ENCODE results near the gene TMEM94. TPM values are rescaled to one million over a fixed set of nuclear protein-coding genes. Genes with fewer than 3 reads are reported as not detected.

The TMEM94 gene
- total and polyA plus RNA-seq, 2 of the 13 experiments (the other 11 are each of a cell fraction or from before 2014, with no cell fraction given) = 32.6 to 134 TPM

DNA sequence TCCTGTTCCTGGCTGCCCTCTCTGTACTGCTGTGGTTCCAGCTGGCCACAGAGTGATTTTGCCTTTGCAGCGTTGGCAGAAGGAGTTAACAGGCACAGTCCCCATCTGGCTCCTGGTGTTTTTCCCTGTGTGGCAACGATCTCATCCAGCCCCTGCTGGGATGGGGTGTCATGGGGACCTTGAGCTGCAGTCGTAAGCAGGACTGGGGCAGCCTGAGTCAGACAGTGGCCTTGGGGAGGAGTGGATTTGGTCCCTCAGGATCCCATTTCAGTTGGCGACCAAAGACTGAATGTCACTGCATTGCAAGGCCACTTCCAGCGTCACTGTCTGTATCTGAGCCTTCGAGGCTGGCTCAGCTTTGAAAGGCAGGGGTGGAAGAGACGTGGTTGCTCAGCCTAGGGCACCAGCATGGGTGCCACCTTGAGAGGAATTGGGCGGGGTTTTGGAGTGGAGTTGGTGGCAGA lies 11.9 kb downstream of the TMEM94 start (continued):
- TF ChIP-seq, protein P1, sequence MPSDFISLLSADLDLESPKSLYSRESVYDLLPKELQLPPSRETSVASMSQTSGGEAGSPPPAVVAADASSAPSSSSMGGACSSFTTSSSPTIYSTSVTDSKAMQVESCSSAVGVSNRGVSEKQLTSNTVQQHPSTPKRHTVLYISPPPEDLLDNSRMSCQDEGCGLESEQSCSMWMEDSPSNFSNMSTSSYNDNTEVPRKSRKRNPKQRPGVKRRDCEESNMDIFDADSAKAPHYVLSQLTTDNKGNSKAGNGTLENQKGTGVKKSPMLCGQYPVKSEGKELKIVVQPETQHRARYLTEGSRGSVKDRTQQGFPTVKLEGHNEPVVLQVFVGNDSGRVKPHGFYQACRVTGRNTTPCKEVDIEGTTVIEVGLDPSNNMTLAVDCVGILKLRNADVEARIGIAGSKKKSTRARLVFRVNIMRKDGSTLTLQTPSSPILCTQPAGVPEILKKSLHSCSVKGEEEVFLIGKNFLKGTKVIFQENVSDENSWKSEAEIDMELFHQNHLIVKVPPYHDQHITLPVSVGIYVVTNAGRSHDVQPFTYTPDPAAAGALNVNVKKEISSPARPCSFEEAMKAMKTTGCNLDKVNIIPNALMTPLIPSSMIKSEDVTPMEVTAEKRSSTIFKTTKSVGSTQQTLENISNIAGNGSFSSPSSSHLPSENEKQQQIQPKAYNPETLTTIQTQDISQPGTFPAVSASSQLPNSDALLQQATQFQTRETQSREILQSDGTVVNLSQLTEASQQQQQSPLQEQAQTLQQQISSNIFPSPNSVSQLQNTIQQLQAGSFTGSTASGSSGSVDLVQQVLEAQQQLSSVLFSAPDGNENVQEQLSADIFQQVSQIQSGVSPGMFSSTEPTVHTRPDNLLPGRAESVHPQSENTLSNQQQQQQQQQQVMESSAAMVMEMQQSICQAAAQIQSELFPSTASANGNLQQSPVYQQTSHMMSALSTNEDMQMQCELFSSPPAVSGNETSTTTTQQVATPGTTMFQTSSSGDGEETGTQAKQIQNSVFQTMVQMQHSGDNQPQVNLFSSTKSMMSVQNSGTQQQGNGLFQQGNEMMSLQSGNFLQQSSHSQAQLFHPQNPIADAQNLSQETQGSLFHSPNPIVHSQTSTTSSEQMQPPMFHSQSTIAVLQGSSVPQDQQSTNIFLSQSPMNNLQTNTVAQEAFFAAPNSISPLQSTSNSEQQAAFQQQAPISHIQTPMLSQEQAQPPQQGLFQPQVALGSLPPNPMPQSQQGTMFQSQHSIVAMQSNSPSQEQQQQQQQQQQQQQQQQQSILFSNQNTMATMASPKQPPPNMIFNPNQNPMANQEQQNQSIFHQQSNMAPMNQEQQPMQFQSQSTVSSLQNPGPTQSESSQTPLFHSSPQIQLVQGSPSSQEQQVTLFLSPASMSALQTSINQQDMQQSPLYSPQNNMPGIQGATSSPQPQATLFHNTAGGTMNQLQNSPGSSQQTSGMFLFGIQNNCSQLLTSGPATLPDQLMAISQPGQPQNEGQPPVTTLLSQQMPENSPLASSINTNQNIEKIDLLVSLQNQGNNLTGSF (CRISPR knock-in tag; IDR thresholded peaks at IDR 0.05) = no peak
- TF ChIP-seq ZNF652 (CRISPR knock-in tag; IDR thresholded peaks at IDR 0.05; ENCODE audit: borderline replicate concordance, low read depth) (peak; percentile 76), YY1 (IDR thresholded peaks at IDR 0.05; ENCODE audit: insufficient read depth, insufficient replicate concordance, low read depth, low read length) (peak; percentile 13), GATAD1 (CRISPR knock-in tag; IDR thresholded peaks at IDR 0.05) (no peak), SETDB1 (CRISPR knock-in tag; IDR thresholded peaks at IDR 0.05; ENCODE audit: borderline replicate concordance) (no peak), ZNF263 (CRISPR knock-in tag; IDR thresholded peaks at IDR 0.05) (peak; percentile 87), MXD4 (CRISPR knock-in tag; IDR thresholded peaks at IDR 0.05) (no peak), GATAD2A (CRISPR knock-in tag; IDR thresholded peaks at IDR 0.05) (no peak), ZNF720 (CRISPR knock-in tag; IDR thresholded peaks at IDR 0.05) (no peak), ZFP36 (IDR thresholded peaks at IDR 0.05; ENCODE audit: borderline replicate concordance, low read depth, low read length, partially characterized antibody) (no peak), NR2C2 (CRISPR knock-in tag; IDR thresholded peaks at IDR 0.05; ENCODE audit: borderline replicate concordance) (no peak), ZNF607 (CRISPR knock-in tag; IDR thresholded peaks at IDR 0.05; ENCODE audit: borderline replicate concordance) (peak; percentile 47; the same call in 1 of the 2 replicates), HNF4A (CRISPR knock-in tag; IDR thresholded peaks at IDR 0.05) (peak; percentile 57; the same call in 1 of the 2 replicates), MIXL1 (CRISPR knock-in tag; IDR thresholded peaks at IDR 0.05) (peak; percentile 30; the same call in 1 of the 2 replicates), ZFP62 (CRISPR knock-in tag; IDR thresholded peaks at IDR 0.05) (no peak), THAP11 (CRISPR knock-in tag; IDR thresholded peaks at IDR 0.05) (no peak; the same call in 1 of the 2 replicates)
- TF ChIP-seq, protein P2, sequence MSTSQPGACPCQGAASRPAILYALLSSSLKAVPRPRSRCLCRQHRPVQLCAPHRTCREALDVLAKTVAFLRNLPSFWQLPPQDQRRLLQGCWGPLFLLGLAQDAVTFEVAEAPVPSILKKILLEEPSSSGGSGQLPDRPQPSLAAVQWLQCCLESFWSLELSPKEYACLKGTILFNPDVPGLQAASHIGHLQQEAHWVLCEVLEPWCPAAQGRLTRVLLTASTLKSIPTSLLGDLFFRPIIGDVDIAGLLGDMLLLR (CRISPR knock-in tag; IDR thresholded peaks at IDR 0.05) = 0 out of 2 replicates have a peak, but pooled peaks have one; percentile 10
- TF ChIP-seq, protein P3, sequence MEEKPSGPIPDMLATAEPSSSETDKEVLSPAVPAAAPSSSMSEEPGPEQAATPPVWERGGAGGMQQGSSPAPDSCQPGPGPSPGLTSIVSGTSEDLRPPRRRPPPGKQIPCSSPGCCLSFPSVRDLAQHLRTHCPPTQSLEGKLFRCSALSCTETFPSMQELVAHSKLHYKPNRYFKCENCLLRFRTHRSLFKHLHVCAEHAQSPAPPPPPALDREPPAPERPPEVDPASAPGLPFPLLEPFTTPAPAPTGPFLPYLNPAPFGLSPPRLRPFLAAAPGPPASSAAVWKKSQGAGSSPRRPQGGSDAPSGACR (CRISPR knock-in tag; IDR thresholded peaks at IDR 0.05) = no peak
- TF ChIP-seq, protein P4, sequence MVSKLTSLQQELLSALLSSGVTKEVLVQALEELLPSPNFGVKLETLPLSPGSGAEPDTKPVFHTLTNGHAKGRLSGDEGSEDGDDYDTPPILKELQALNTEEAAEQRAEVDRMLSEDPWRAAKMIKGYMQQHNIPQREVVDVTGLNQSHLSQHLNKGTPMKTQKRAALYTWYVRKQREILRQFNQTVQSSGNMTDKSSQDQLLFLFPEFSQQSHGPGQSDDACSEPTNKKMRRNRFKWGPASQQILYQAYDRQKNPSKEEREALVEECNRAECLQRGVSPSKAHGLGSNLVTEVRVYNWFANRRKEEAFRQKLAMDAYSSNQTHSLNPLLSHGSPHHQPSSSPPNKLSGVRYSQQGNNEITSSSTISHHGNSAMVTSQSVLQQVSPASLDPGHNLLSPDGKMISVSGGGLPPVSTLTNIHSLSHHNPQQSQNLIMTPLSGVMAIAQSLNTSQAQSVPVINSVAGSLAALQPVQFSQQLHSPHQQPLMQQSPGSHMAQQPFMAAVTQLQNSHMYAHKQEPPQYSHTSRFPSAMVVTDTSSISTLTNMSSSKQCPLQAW (CRISPR knock-in tag; IDR thresholded peaks at IDR 0.05) = peak; percentile 47; the same call in 1 of the 2 replicates
- TF ChIP-seq, protein P5, sequence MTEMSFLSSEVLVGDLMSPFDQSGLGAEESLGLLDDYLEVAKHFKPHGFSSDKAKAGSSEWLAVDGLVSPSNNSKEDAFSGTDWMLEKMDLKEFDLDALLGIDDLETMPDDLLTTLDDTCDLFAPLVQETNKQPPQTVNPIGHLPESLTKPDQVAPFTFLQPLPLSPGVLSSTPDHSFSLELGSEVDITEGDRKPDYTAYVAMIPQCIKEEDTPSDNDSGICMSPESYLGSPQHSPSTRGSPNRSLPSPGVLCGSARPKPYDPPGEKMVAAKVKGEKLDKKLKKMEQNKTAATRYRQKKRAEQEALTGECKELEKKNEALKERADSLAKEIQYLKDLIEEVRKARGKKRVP (CRISPR knock-in tag; IDR thresholded peaks at IDR 0.05) = no peak

Data from HepG2 (cell line).